Mesenchymal stem cell (in vitro differentiated cells and primary cell): ENCODE measurements around the gene PID1.

Source experiments
- DNase-seq: peaks from one replicate; pipeline ENCODE4 v3.0.0-alpha.2; 2013
- H2AFZ ChIP-seq: one replicate; pipeline ENCODE4 v1.6.1; 2013; ENCODE audit warnings: low read depth, mild to moderate bottlenecking, control low read depth, inconsistent platforms, low read length, moderate library complexity
- H2AK5ac ChIP-seq: 2 replicates; pipeline ENCODE4 v1.6.1; 2013; ENCODE audit warnings: low read length, moderate library complexity, mild to moderate bottlenecking, inconsistent platforms; ENCODE audit not compliant: severe bottlenecking
- H2BK120ac ChIP-seq: one replicate; pipeline ENCODE4 v1.6.1; 2013; ENCODE audit warnings: low read depth, mild to moderate bottlenecking, inconsistent platforms, low read length, moderate library complexity
- H2BK12ac ChIP-seq, 2 experiments: one replicate each; pipeline ENCODE4 v1.6.1; 2013; ENCODE audit warnings: inconsistent platforms in 2 of 2, low read length in 2 of 2, mild to moderate bottlenecking in 2 of 2, moderate library complexity in 2 of 2, control low read depth in 1 of 2
- H2BK15ac ChIP-seq: one replicate; pipeline ENCODE4 v1.6.1; 2013; ENCODE audit warnings: mild to moderate bottlenecking, low read depth, inconsistent platforms; ENCODE audit not compliant: poor library complexity, severe bottlenecking
- H2BK5ac ChIP-seq: 2 replicates; pipeline ENCODE4 v1.6.1; 2013; ENCODE audit warnings: low read depth, mild to moderate bottlenecking, low read length, control low read depth, inconsistent platforms; ENCODE audit not compliant: poor library complexity, severe bottlenecking
- H3K14ac ChIP-seq, 2 experiments: one replicate each; pipeline ENCODE4 v1.6.1; 2013; ENCODE audit warnings: inconsistent platforms in 2 of 2, low read length in 2 of 2, control low read depth in 1 of 2, mild to moderate bottlenecking in 1 of 2, moderate library complexity in 1 of 2
- H3K18ac ChIP-seq, 2 experiments: one replicate each; pipeline ENCODE4 v1.6.1; 2013; ENCODE audit warnings: inconsistent platforms in 2 of 2, low read length in 2 of 2, control low read depth in 1 of 2, low read depth in 1 of 2, mild to moderate bottlenecking in 1 of 2
- H3K23ac ChIP-seq, 2 experiments: one replicate each; pipeline ENCODE4 v1.6.1; 2013; ENCODE audit warnings: inconsistent platforms in 2 of 2, low read length in 2 of 2, mild to moderate bottlenecking in 2 of 2, moderate library complexity in 2 of 2, control low read depth in 1 of 2
- H3K27ac ChIP-seq: 2 replicates; pipeline ENCODE4 v1.5.1; 2013; ENCODE audit warnings: mild to moderate bottlenecking, moderate library complexity, low read length, control low read depth, inconsistent platforms; ENCODE audit not compliant: poor library complexity, severe bottlenecking
- H3K27me3 ChIP-seq, 2 experiments: 2 replicates each; pipeline versions ENCODE4 v1.6.1 to v1.7.0; 2013; ENCODE audit warnings: low read length in 2 of 2, mild to moderate bottlenecking in 2 of 2, moderate library complexity in 2 of 2, control low read depth in 1 of 2, inconsistent platforms in 1 of 2; ENCODE audit not compliant: control insufficient read depth in 1 of 2, insufficient read depth in 1 of 2
- H3K36me3 ChIP-seq, 2 experiments: 2 replicates each; pipeline versions ENCODE4 v1.6.1 to v1.7.0; 2013; ENCODE audit warnings: low read length in 2 of 2, control low read depth in 1 of 2, inconsistent platforms in 1 of 2, low read depth in 1 of 2, mild to moderate bottlenecking in 1 of 2; ENCODE audit not compliant: insufficient read depth in 2 of 2, control insufficient read depth in 1 of 2
- H3K4ac ChIP-seq, 2 experiments: one replicate each; pipeline ENCODE4 v1.6.1; 2013; ENCODE audit warnings: inconsistent platforms in 2 of 2, low read length in 2 of 2, mild to moderate bottlenecking in 2 of 2, moderate library complexity in 2 of 2, control low read depth in 1 of 2, low read depth in 1 of 2
- H3K4me1 ChIP-seq: 2 replicates; pipeline ENCODE4 v1.6.1; 2013; ENCODE audit warnings: low read depth, low read length, control low read depth; ENCODE audit not compliant: control insufficient read depth, insufficient read depth
- H3K4me2 ChIP-seq: 2 replicates; pipeline ENCODE4 v1.6.1; 2013; ENCODE audit warnings: low read length, mild to moderate bottlenecking, inconsistent platforms; ENCODE audit not compliant: poor library complexity, severe bottlenecking
- H3K4me3 ChIP-seq, 2 experiments: 2 replicates each; pipeline versions ENCODE4 v1.5.1 to v1.7.0; 2013; ENCODE audit warnings: low read length in 2 of 2, mild to moderate bottlenecking in 2 of 2, control low read depth in 1 of 2, low read depth in 1 of 2; ENCODE audit not compliant: insufficient read depth in 1 of 2
- H3K79me1 ChIP-seq: replicated peaks from 2 replicates; pipeline ENCODE4 v1.6.1; 2013; ENCODE audit warnings: mild to moderate bottlenecking, control low read depth, low read length, inconsistent platforms; ENCODE audit not compliant: poor library complexity, severe bottlenecking
- H3K9ac ChIP-seq: 2 replicates; pipeline ENCODE4 v1.7.0; 2013; ENCODE audit warnings: mild to moderate bottlenecking, low read length, moderate library complexity
- H3K9me3 ChIP-seq: 2 replicates; pipeline ENCODE4 v1.7.0; 2013; ENCODE audit warnings: mild to moderate bottlenecking, low read length; ENCODE audit not compliant: control insufficient read depth
- H4K8ac ChIP-seq: one replicate; pipeline ENCODE4 v1.6.1; 2013; ENCODE audit warnings: inconsistent platforms, mild to moderate bottlenecking, low read length, moderate library complexity
- H4K91ac ChIP-seq: one replicate; pipeline ENCODE4 v1.6.1; 2013; ENCODE audit warnings: mild to moderate bottlenecking, low read length, inconsistent platforms
- WGBS: methylation state at CpG from one replicate; pipeline ENCODE4 v1.1.7; 2013; ENCODE audit warnings: mixed read lengths; 5-methylcytosine and 5-hydroxymethylcytosine counted together

The PID1 gene

DNA sequence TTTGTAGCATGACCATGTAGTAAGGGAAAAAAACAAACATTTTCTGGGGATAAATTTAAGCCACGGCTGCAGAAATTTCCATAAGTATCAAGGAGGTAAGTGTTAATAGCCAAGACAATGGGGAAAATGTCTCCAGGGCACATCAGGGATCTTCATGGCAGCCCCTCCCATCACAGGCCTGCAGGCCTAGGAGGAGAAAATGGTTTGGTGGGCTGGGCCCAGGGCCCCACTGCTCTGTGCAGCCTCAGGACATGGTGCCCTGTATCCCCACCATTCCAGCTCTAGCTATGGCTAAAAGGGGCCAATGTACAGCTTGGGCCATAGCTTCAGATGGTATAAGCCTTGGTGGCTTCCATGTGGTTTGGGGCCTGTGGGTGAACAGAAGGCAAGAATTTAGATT is 271.8 kb downstream of the PID1 start:
- WGBS = 72% methylated on average over 1 of the region's 1 CpG
- Histone ChIP-seq H4K91ac (no peak overlapping the region), H2BK120ac (no peak overlapping the region)

DNA sequence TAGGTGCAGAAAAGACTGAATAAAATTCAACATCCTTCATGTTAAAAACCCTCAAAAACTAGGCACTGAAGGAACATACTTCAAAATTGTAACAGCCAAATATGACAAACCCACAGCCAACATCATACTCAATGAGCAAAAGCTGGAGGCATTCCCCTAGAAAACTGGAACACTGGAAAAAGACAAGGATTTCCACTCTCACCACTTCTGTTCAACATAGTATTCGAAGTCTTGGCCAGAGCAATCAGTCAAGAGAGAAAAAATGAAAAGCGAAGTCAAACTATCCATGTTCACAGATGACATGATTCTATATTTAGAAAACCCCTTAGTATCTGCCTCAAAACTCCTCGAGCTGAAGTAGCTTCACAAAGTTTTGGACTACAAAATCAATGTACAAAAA is 282.3 kb downstream of the PID1 start:
- no peak overlapping the region for H2BK15ac ChIP-seq
- H2BK120ac ChIP-seq = no peak overlapping the region
- H2BK5ac ChIP-seq = no peak overlapping the region
- H2BK12ac ChIP-seq = no peak overlapping the region
- no peak overlapping the region for H3K4me3 ChIP-seq
- no peak overlapping the region for H3K4ac ChIP-seq
- H3K14ac ChIP-seq = no peak overlapping the region
- H4K8ac ChIP-seq = no peak overlapping the region
- H2AK5ac ChIP-seq = no peak overlapping the region
- H3K4me1 ChIP-seq = no peaks in the 10 kb centered on the region
- no peak overlapping the region for H2AFZ ChIP-seq
- 35% methylated on average over 3 of the region's 3 CpGs for WGBS
- no peak overlapping the region for H3K4me2 ChIP-seq
- no peak overlapping the region for H3K9ac ChIP-seq
- H3K27me3 ChIP-seq = no peaks in the 10 kb centered on the region
- no peaks in the 10 kb centered on the region for H3K36me3 ChIP-seq
- H3K23ac ChIP-seq = no peak overlapping the region
- DNase-seq = no peak
- no peak overlapping the region for H3K27ac ChIP-seq
- no peaks in the 10 kb centered on the region for H3K9me3 ChIP-seq
- H4K91ac ChIP-seq = no peak overlapping the region
- no peak overlapping the region for H3K18ac ChIP-seq
- H3K79me1 ChIP-seq = no peaks in the 10 kb centered on the region

More for the DNA sequence above, 271.8 kb downstream of the PID1 start:
- peaks cover 13% of the 10 kb centered on the region for H3K9me3 ChIP-seq
- H3K18ac ChIP-seq = no peak overlapping the region
- no peaks in the 10 kb centered on the region for H3K27me3 ChIP-seq
- no peak overlapping the region for H3K4ac ChIP-seq
- no peak overlapping the region for H4K8ac ChIP-seq
- H2BK5ac ChIP-seq = no peak overlapping the region
- H3K79me1 ChIP-seq = no peaks in the 10 kb centered on the region
- H3K4me1 ChIP-seq = no peaks in the 10 kb centered on the region
- no peak overlapping the region for H3K9ac ChIP-seq
- H2BK12ac ChIP-seq = no peak overlapping the region
- no peak overlapping the region for H3K27ac ChIP-seq
- no peak overlapping the region for H3K14ac ChIP-seq
- no peak overlapping the region for H3K4me2 ChIP-seq
- no peak overlapping the region for H2AK5ac ChIP-seq
- H3K4me3 ChIP-seq = no peak overlapping the region
- no peak for DNase-seq
- H2AFZ ChIP-seq = no peak overlapping the region
- H3K36me3 ChIP-seq = no peaks in the 10 kb centered on the region
- H3K23ac ChIP-seq = no peak overlapping the region
- no peak overlapping the region for H2BK15ac ChIP-seq

DNA sequence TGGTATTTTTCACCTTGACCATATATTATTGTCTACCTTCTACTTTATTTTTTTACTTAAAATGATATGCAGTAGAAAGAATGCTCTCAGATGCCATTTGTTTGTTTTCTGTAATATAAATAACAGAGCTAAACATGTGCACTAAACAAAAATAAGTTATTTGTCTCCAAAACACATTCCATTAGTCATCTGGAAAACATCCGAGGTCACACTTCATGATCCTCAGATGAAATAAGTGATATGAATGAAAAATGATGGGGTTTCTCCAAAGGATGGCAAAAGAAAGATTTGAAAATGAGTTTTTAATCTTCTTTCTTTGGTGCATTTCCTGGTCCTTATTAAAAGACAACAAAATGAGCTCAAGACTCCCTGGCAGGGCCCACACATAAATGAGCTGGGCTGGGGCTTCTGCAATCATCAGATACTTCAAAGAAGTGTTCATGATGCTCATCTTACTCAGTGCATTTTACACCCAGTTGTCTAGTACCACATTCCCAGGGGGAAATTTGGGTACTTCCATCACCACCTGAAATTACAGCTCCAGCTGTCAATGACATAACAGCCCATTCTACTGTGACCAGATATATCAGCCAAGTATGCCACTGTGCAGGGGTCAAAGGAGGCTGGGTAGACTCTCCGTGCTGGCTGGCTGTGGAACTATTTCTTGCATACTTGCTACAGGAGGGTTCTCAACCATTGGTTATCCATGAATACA is 283.5 kb downstream of the PID1 start:
- no peak for DNase-seq
- Histone ChIP-seq H2BK12ac (no peak overlapping the region), H3K27ac (no peak overlapping the region), H3K4me2 (no peak overlapping the region), H4K91ac (no peak overlapping the region), H3K36me3 (no peaks in the 10 kb centered on the region), H3K18ac (no peak overlapping the region), H3K4ac (no peak overlapping the region), H2AK5ac (no peak overlapping the region), H2BK5ac (no peak overlapping the region), H3K27me3 (no peaks in the 10 kb centered on the region), H2BK120ac (no peak overlapping the region), H3K4me1 (no peaks in the 10 kb centered on the region), H3K9me3 (peaks cover 7% of the 10 kb centered on the region), H3K14ac (no peak overlapping the region), H3K4me3 (no peak overlapping the region), H3K23ac (no peak overlapping the region), H3K79me1 (no peaks in the 10 kb centered on the region), H4K8ac (no peak overlapping the region), H2BK15ac (no peak overlapping the region), H3K9ac (no peak overlapping the region), H2AFZ (no peak overlapping the region)
- 60% methylated on average over 1 of the region's 2 CpGs for WGBS

- H2BK5ac ChIP-seq = no peak overlapping the region
- H3K4me3 ChIP-seq = no peak overlapping the region
- peaks cover 11% of the 10 kb centered on the region for H3K9me3 ChIP-seq
- H2BK12ac ChIP-seq = no peak overlapping the region
- DNase-seq = peak; percentile 7
- H2AK5ac ChIP-seq = no peak overlapping the region
- no CpG with 5 or more reads among the region's 1 CpG for WGBS
- no peak overlapping the region for H2BK120ac ChIP-seq
- H3K36me3 ChIP-seq = no peaks in the 10 kb centered on the region
- no peak overlapping the region for H3K9ac ChIP-seq
- H2AFZ ChIP-seq = no peak overlapping the region
- H4K91ac ChIP-seq = no peak overlapping the region
- H3K18ac ChIP-seq = no peak overlapping the region
- H3K4ac ChIP-seq = no peak overlapping the region
- H3K27me3 ChIP-seq = no peaks in the 10 kb centered on the region
- H3K79me1 ChIP-seq = no peaks in the 10 kb centered on the region
- H3K14ac ChIP-seq = no peak overlapping the region
- H3K27ac ChIP-seq = no peak overlapping the region
- H3K23ac ChIP-seq = no peak overlapping the region
- H4K8ac ChIP-seq = no peak overlapping the region
- no peak overlapping the region for H2BK15ac ChIP-seq
- H3K4me1 ChIP-seq = no peaks in the 10 kb centered on the region
- no peak overlapping the region for H3K4me2 ChIP-seq
Observed at GRCh38 chr2:228986961-228987360, 284.1 kb downstream of the PID1 start.
